ENCODE results near the gene ZRANB1.

- TF ChIP-seq GATA3 (IDR thresholded peaks at IDR 0.05; ENCODE audit: low read depth, low read length) (no peak), GATA2 (IDR thresholded peaks at IDR 0.05; ENCODE audit: low read depth, low read length) (no peak)
Measured at GRCh38 chr10:124997306-124997705, 55.4 kb downstream of the ZRANB1 start.
